SK-N-SH (cell line): Measurements from ENCODE around the gene CTSH.

Source experiments
- EP300 ChIP-seq, 2 experiments: IDR thresholded peaks; 2 replicates each; pipeline versions ENCODE4 v1.4.0 to v1.6.1; 2012; ENCODE audit warnings: borderline replicate concordance in 1 of 2, low read depth in 1 of 2, low read length in 1 of 2
- FOXM1 ChIP-seq: IDR thresholded peaks from 2 replicates; pipeline ENCODE4 v1.4.0; 2012; ENCODE audit warnings: low read depth, mild to moderate bottlenecking
- IRF3 ChIP-seq: fragments of 150-350 bp; IDR thresholded peaks from 2 replicates; pipeline ENCODE4 v1.6.1; 2016; ENCODE audit warnings: mild to moderate bottlenecking, low read depth, low read length
- JUND ChIP-seq: IDR thresholded peaks from 2 replicates; pipeline ENCODE4 v1.4.0; 2012
- MXI1 ChIP-seq: IDR thresholded peaks from 2 replicates; pipeline ENCODE4 v1.6.1; 2012; ENCODE audit warnings: mild to moderate bottlenecking, low read depth, low read length, improper control_type of control experiment
- NFIC ChIP-seq: IDR thresholded peaks from 2 replicates; pipeline ENCODE4 v1.4.0; 2012; ENCODE audit warnings: borderline replicate concordance
- NRF1 ChIP-seq: IDR thresholded peaks from 2 replicates; pipeline ENCODE4 v1.6.1; 2012; ENCODE audit warnings: low read depth, mild to moderate bottlenecking, low read length
- RFX5 ChIP-seq: IDR thresholded peaks from 2 replicates; pipeline ENCODE4 v1.6.1; 2012; ENCODE audit warnings: mild to moderate bottlenecking, improper control_type of control experiment, low read length
- SMC3 ChIP-seq: IDR thresholded peaks from 2 replicates; pipeline ENCODE4 v1.6.1; 2012; ENCODE audit warnings: low read depth, low read length, improper control_type of control experiment
- TAF1 ChIP-seq: IDR thresholded peaks from 2 replicates; pipeline ENCODE4 v1.6.1; 2012; ENCODE audit warnings: low read depth, mild to moderate bottlenecking, low read length, moderate library complexity, borderline replicate concordance
- YY1 ChIP-seq: IDR thresholded peaks from 2 replicates; pipeline ENCODE4 v1.4.0; 2012; ENCODE audit warnings: low read depth, mild to moderate bottlenecking
- TF ChIP-seq, protein P1 (sequence below): fragments of 200-600 bp; sonication (generic); IDR thresholded peaks from 2 replicates; pipeline ENCODE4 v1.6.1; 2017; ENCODE audit warnings: antibody characterized with exemption, mild to moderate bottlenecking, moderate library complexity

DNA sequence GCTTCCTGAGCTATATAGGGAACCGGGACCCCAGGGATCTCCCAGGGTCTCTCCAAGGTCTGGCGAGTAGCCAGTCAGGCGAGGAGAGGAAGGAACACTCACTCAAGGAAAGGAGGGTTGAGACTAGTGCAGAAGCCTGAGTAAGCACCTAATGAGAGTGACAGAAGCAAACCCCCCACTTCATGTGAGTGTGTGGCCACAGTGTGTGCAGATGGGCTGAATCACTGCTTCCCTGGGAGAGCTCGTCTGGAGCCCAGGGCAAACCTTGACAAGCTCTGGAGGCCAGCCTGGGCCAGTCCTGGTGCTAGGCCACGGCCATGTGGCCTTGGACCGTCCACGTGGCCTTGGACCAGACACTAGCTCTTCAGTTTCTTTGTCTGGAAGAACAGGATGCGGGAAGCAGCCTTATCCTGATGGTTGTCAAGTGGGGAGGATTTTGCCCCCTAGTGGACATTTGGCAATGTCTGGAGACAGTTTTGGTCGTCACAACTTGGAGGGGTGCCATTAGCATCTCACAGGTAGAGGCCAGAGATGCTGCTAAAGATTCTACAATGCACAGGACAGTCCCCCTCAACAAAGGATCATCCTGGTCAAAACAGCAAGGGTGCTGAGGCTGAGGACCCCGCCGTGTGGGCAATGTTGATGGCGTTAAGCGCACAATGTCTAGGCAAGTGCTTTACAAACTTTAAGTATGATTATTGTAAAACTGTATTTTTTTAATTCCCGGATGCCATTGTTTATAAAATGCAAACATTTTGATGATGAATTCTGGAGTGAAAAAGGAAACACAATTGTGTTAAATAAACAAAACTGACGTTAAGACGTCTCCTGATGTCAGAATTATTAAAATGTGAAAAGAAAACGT is 34.8 kb upstream of the CTSH start:
- TF ChIP-seq JUND (no peak), TAF1 (no peak), NFIC (peak; percentile 51), FOXM1 (no peak), NRF1 (no peak), RFX5 (no peak), IRF3 (no peak), MXI1 (peak; percentile 84), SMC3 (peak; percentile 79), YY1 (no peak), EP300 (IDR thresholded peaks at IDR 0.05; ENCODE audit: borderline replicate concordance in 1 of 2, low read depth in 1 of 2, low read length in 1 of 2) (no peak)
- TF ChIP-seq, protein P1, sequence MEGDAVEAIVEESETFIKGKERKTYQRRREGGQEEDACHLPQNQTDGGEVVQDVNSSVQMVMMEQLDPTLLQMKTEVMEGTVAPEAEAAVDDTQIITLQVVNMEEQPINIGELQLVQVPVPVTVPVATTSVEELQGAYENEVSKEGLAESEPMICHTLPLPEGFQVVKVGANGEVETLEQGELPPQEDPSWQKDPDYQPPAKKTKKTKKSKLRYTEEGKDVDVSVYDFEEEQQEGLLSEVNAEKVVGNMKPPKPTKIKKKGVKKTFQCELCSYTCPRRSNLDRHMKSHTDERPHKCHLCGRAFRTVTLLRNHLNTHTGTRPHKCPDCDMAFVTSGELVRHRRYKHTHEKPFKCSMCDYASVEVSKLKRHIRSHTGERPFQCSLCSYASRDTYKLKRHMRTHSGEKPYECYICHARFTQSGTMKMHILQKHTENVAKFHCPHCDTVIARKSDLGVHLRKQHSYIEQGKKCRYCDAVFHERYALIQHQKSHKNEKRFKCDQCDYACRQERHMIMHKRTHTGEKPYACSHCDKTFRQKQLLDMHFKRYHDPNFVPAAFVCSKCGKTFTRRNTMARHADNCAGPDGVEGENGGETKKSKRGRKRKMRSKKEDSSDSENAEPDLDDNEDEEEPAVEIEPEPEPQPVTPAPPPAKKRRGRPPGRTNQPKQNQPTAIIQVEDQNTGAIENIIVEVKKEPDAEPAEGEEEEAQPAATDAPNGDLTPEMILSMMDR: peak; percentile 75
